ENCODE results near the gene C8G. TPM values are rescaled to one million over a fixed set of nuclear protein-coding genes. Genes with fewer than 3 reads are reported as not detected.

Gene C8G
- total RNA-seq, 1 experiment from 2014 or later, result 2.9 TPM

GRCh38 chr9:136898483-136899100 is 46.5 kb upstream of the C8G start:
- ATAC-seq, result no peak
- no TSS peak for BruUV-seq (replicated peaks)
- intact Hi-C loops (cut with micrococcal nuclease; ENCODE audit: unreplicated experiment) (no loop called here), in situ Hi-C loops (cut with HindIII; ENCODE audit: low pct_unique_long_range_greater_than_20kb, low sequenced_read_pairs) (no loop called here)
- no peak for TF ChIP-seq SIN3A (IDR thresholded peaks at IDR 0.05; ENCODE audit: borderline replicate concordance, insufficient read depth, low read depth, low read length)
- no peak overlapping the region for H3K4me3 ChIP-seq (ENCODE audit: low read depth in 2 of 2, low read length in 2 of 2)
- CTCF ChIA-PET, result interaction anchor here (1.3 kb wide), 1 partner anchor 16 kb away, joined by 3 read pairs; no protein-coding TSS in a partner anchor
- no peaks in the 10 kb centered on the region for H3K9me3 ChIP-seq (ENCODE audit: control insufficient read depth, insufficient read depth, low read depth, low read length)
- H3K36me3 ChIP-seq (ENCODE audit: control insufficient read depth, insufficient read depth, low read length), result peaks cover 4% of the 10 kb centered on the region; the same call in 1 of the 2 replicates
- peaks cover 49% of the 10 kb centered on the region for H3K4me1 ChIP-seq (ENCODE audit: control insufficient read depth, insufficient read depth, low read length)
- POLR2A ChIA-PET, result no interaction called here
- H3K27me3 ChIP-seq (ENCODE audit: control insufficient read depth, insufficient read depth, low read length), result no peaks in the 10 kb centered on the region
- H3K27ac ChIP-seq (ENCODE audit: low read length), result peak overlapping the region; percentile 97
- no peak for DNase-seq (ENCODE audit: low read depth, low spot score)

GRCh38 chr9:136899196-136899595 is 45.8 kb upstream of the C8G start:
- BruUV-seq (replicated peaks), result no TSS peak
- no peak for TF ChIP-seq REST (IDR thresholded peaks at IDR 0.05; ENCODE audit: insufficient read depth in 1 of 2, low read depth in 2 of 2, low read length in 1 of 2)
- TF ChIP-seq SIN3A (IDR thresholded peaks at IDR 0.05; ENCODE audit: borderline replicate concordance, insufficient read depth, low read depth, low read length), result no peak
- no peak for TF ChIP-seq CTCF (IDR thresholded peaks at IDR 0.05)
- no peak for TF ChIP-seq TCF7L2 (IDR thresholded peaks at IDR 0.05; ENCODE audit: low read depth, low read length)
- TF ChIP-seq POLR2AphosphoS5 (IDR thresholded peaks at IDR 0.05; ENCODE audit: low read depth, low read length), result no peak
- ATAC-seq (no peak), DNase-seq (ENCODE audit: low read depth, low spot score) (no peak)
- no peaks in the 10 kb centered on the region for H3K9me3 ChIP-seq (ENCODE audit: control insufficient read depth, insufficient read depth, low read depth, low read length)
- ChIA-PET CTCF (interaction anchor here (0.6 to 1.3 kb wide), 2 partner anchors 17 to 22 kb away, joined by 3 to 5 read pairs; no protein-coding TSS in a partner anchor), POLR2A (no interaction called here)
- no peaks in the 10 kb centered on the region for H3K27me3 ChIP-seq (ENCODE audit: control insufficient read depth, insufficient read depth, low read length)
- peaks cover 4% of the 10 kb centered on the region; the same call in 1 of the 2 replicates for H3K36me3 ChIP-seq (ENCODE audit: control insufficient read depth, insufficient read depth, low read length)
- no peak overlapping the region for H3K4me3 ChIP-seq (ENCODE audit: low read depth in 2 of 2, low read length in 2 of 2)
- peak overlapping the region; percentile 97 for H3K27ac ChIP-seq (ENCODE audit: low read length)
- in situ Hi-C loops (cut with HindIII; ENCODE audit: low pct_unique_long_range_greater_than_20kb, low sequenced_read_pairs) (no loop called here), intact Hi-C loops (cut with micrococcal nuclease; ENCODE audit: unreplicated experiment) (no loop called here)
- H3K4me1 ChIP-seq (ENCODE audit: control insufficient read depth, insufficient read depth, low read length), result peaks cover 49% of the 10 kb centered on the region

DNA sequence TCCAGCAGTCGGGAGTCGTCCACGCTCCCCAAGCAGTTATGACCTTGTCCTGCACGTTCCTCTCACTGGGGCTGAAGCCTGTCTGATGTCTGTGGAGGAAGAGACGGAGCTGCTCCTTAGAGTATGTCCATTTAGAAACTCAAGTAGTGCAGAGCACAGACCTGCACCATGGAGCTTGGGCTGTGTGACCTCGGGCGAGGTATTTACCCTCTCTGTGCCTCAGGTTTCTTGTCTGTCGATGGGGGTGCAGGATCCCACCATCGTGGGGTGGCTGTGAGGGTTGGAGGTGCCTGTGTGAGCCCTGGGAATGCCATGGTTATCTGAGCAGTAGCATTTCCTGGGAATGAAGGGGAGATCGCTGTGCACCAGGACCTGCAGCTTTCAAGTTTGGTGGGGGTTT is 44.5 kb upstream of the C8G start:
- Histone ChIP-seq H3K4me1 (ENCODE audit: control insufficient read depth, insufficient read depth, low read length) (peaks cover 49% of the 10 kb centered on the region), H3K27ac (ENCODE audit: low read length) (peak overlapping the region; percentile 97), H3K4me3 (ENCODE audit: low read depth in 2 of 2, low read length in 2 of 2) (no peak overlapping the region), H3K27me3 (ENCODE audit: control insufficient read depth, insufficient read depth, low read length) (no peaks in the 10 kb centered on the region), H3K9me3 (ENCODE audit: control insufficient read depth, insufficient read depth, low read depth, low read length) (no peaks in the 10 kb centered on the region), H3K36me3 (ENCODE audit: control insufficient read depth, insufficient read depth, low read length) (peaks cover 6% of the 10 kb centered on the region; the same call in 1 of the 2 replicates)
- in situ Hi-C loops (cut with HindIII; ENCODE audit: low pct_unique_long_range_greater_than_20kb, low sequenced_read_pairs), result no loop called here
- no peak for TF ChIP-seq REST (IDR thresholded peaks at IDR 0.05; ENCODE audit: insufficient read depth in 1 of 2, low read depth in 2 of 2, low read length in 1 of 2)
- intact Hi-C loops (cut with micrococcal nuclease; ENCODE audit: unreplicated experiment), result no loop called here
- ChIA-PET POLR2A (interaction anchor here (0.6 kb wide), 1 partner anchor 19 kb away, joined by 10 read pairs; no protein-coding TSS in a partner anchor), CTCF (no interaction called here)
- no peak for ATAC-seq
- no TSS peak for BruUV-seq (replicated peaks)
- no peak for DNase-seq (ENCODE audit: low read depth, low spot score)
